Hepatocyte (in vitro differentiated cells): ENCODE data around the gene ING3.

ENCODE experiments used
- EZH2 ChIP-seq: fragments of 200-600 bp; sonication (generic); IDR thresholded peaks from 2 replicates; pipeline ENCODE4 v1.6.1; 2016; ENCODE audit warnings: antibody characterized with exemption, mild to moderate bottlenecking, borderline replicate concordance
- EZH2phosphoT487 ChIP-seq: fragments of 200-600 bp; sonication (generic); IDR thresholded peaks from one replicate; pipeline ENCODE4 v1.6.1; 2018; ENCODE audit warnings: antibody characterized with exemption, mild to moderate bottlenecking, low read depth, moderate library complexity; ENCODE audit not compliant: unreplicated experiment, severe bottlenecking
- TF ChIP-seq, protein P1 (sequence below): fragments of 200-600 bp; sonication (generic); IDR thresholded peaks from 2 replicates; pipeline ENCODE4 v1.5.1; 2016; ENCODE audit warnings: antibody characterized with exemption, mild to moderate bottlenecking; ENCODE audit not compliant: poor library complexity

DNA sequence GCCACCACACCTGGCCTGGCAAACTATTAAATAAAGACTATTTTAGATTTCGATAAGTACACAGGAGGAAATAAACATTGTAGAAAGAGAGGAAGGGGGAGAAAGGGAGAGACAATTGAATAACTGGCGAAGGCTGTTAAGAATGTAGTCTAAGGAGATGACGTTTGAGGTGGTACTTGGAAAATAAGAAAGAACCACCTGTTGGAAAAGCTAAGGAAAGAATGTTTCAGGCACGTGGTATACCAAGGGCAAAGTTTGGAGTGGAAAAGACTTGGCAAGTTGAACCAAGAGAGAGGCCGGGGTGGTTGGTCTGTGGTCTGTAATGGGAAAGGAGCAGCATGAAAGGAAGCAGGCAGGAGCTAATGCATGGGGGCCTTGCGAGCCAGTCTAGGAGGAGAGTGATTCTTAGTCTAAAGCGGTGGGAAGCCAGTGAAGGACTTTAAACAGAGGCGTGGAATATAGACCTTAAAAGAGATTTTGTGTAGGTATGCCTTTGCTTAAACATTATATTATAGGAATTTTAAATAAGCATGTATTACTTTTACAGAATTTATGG is 9.4 kb downstream of the ING3 start:
- TF ChIP-seq, protein P1, sequence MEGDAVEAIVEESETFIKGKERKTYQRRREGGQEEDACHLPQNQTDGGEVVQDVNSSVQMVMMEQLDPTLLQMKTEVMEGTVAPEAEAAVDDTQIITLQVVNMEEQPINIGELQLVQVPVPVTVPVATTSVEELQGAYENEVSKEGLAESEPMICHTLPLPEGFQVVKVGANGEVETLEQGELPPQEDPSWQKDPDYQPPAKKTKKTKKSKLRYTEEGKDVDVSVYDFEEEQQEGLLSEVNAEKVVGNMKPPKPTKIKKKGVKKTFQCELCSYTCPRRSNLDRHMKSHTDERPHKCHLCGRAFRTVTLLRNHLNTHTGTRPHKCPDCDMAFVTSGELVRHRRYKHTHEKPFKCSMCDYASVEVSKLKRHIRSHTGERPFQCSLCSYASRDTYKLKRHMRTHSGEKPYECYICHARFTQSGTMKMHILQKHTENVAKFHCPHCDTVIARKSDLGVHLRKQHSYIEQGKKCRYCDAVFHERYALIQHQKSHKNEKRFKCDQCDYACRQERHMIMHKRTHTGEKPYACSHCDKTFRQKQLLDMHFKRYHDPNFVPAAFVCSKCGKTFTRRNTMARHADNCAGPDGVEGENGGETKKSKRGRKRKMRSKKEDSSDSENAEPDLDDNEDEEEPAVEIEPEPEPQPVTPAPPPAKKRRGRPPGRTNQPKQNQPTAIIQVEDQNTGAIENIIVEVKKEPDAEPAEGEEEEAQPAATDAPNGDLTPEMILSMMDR: no peak
- TF ChIP-seq EZH2 (no peak), EZH2phosphoT487 (no peak)
